ENCODE data around the gene PGGHG. TPM values are rescaled to one million over a fixed set of nuclear protein-coding genes. Genes with fewer than 3 reads are reported as not detected.

Gene PGGHG
- total and polyA plus RNA-seq, 7 donors = 1.6 to 68.0 (median 13.0) TPM

DNA sequence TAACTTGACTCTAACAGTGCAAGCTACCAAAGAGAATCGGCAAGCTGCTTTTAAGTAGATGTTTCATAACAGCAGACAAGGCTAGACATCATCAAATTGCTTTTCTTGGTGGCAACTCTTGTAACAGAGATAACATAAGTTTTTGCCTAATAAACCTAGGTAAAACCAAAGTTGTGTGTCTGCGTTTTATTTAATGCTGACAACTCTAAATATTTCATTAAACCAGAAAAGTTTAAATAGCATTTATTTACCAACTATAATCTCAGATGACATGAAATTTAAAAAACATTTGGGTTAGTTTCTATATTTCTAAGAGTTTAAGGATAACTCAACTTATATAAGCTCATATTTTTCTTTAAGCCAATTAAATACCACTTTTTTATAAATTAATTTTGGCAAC, 51.0 kb downstream of the PGGHG start:
- intact Hi-C loops (cut with DNase I) = no loop called here
- TF ChIP-seq, protein P1, sequence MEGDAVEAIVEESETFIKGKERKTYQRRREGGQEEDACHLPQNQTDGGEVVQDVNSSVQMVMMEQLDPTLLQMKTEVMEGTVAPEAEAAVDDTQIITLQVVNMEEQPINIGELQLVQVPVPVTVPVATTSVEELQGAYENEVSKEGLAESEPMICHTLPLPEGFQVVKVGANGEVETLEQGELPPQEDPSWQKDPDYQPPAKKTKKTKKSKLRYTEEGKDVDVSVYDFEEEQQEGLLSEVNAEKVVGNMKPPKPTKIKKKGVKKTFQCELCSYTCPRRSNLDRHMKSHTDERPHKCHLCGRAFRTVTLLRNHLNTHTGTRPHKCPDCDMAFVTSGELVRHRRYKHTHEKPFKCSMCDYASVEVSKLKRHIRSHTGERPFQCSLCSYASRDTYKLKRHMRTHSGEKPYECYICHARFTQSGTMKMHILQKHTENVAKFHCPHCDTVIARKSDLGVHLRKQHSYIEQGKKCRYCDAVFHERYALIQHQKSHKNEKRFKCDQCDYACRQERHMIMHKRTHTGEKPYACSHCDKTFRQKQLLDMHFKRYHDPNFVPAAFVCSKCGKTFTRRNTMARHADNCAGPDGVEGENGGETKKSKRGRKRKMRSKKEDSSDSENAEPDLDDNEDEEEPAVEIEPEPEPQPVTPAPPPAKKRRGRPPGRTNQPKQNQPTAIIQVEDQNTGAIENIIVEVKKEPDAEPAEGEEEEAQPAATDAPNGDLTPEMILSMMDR (IDR thresholded peaks at IDR 0.05) = no peak
- TF ChIP-seq POLR2AphosphoS5 (IDR thresholded peaks at IDR 0.05) (no peak), EP300 (IDR thresholded peaks at IDR 0.05) (no peak), POLR2A (IDR thresholded peaks at IDR 0.05) (no peak)
- Histone ChIP-seq H3K4me3 (no peak overlapping the region), H3K27ac (no peak overlapping the region), H3K36me3 (no peaks in the 10 kb centered on the region), H3K4me1 (peaks cover 0 to 15% (median 7%) of the 10 kb centered on the region in 4 donors), H3K27me3 (no peaks in the 10 kb centered on the region), H3K9me3 (no peaks in the 10 kb centered on the region)
- 92 to 95% methylated on average over 2 of the region's 2 CpGs for WGBS, 2 donors
- DNase-seq = no peak

DNA sequence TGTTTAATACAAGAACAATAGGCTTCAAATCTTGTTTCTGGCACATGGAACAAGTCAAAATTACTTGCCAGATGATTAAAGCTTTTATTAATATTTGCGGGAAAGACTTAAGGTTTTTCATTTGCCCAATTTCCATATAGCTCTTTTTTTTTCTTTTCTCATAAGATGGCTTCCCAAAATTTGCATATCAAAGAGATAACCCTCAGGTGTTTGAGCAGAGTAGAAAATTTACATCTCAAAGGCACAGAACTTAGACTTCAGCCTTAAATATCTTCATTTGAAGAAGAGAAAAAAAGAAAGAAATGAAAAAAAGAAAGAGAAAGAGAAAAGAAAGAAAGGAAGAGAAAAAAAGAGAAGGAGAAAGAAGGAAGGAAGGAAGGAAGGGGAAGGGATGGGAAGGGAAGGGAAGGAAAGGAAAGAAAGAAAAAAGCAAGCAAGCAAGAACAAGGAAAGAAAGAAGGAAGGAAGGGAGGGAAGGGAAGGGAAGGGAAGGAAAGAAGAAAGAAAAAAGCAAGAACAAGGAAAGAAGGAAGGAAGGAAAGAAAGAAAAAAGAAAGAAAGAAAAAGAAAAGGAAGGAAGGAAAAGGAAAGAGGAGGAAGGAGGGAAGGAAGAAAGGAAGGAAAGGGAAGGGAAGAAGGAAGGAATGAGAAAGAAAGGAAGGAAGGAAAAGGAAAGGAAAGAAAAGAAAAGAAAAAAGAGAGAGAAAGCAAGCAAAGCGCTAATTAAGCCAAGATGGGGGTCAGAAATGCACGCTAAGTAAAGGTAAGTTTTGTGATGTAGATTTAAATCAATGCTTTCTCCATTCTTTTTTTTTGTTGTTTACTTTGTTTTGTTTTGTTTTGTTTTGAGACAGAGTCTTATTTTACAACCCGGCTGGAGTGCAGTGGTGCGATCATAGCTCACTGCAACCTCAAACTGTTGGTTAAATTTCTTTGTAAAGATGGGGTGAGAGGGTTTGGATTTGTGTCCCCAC, 51.9 kb downstream of the PGGHG start:
- Histone ChIP-seq H3K9me3 (no peaks in the 10 kb centered on the region), H3K27me3 (no peaks in the 10 kb centered on the region), H3K4me1 (peaks cover 0 to 10% (median 5%) of the 10 kb centered on the region in 4 donors), H3K4me3 (no peak overlapping the region), H3K27ac (no peak overlapping the region), H3K36me3 (no peaks in the 10 kb centered on the region)
- TF ChIP-seq POLR2AphosphoS5 (IDR thresholded peaks at IDR 0.05) = no peak
- TF ChIP-seq, protein P1 (IDR thresholded peaks at IDR 0.05) = no peak
- TF ChIP-seq EP300 (IDR thresholded peaks at IDR 0.05) = no peak
- no peak for TF ChIP-seq POLR2A (IDR thresholded peaks at IDR 0.05)
- 88 to 91% methylated on average over 4 to 5 of the region's 5 CpGs for WGBS, 2 donors
- DNase-seq = no peak
- intact Hi-C loops (cut with DNase I) = no loop called here

DNA sequence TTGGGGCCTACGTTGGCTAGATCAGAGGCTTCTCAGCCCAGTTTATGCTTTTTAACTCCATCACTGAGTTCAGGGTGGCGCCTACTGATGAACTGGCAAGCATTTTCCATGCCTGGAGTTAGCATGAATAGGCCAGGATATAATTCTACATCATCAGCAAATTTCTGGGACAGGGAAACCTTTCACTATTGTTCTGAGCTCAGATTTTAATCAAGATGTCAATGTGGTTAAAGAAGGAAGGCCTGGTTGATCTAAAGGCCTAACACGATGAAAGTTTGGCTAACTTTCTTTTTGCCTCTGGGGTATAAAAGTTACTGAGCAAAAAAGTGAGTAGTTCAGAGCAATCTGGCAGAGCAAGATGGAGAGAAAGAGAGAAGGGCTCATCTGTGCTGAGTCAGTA, 53.4 kb downstream of the PGGHG start:
- Histone ChIP-seq H3K4me1 (no peaks in the 10 kb centered on the region), H3K9me3 (no peaks in the 10 kb centered on the region), H3K36me3 (no peaks in the 10 kb centered on the region), H3K27me3 (no peaks in the 10 kb centered on the region), H3K4me3 (no peak overlapping the region), H3K27ac (peak overlapping the region in 1 of 4 donors; percentile 29)
- intact Hi-C loops (cut with DNase I) = no loop called here
- DNase-seq = peak; percentile 10
- TF ChIP-seq POLR2AphosphoS5 (IDR thresholded peaks at IDR 0.05) = no peak
- TF ChIP-seq, protein P1 (IDR thresholded peaks at IDR 0.05) = no peak
- TF ChIP-seq EP300 (IDR thresholded peaks at IDR 0.05) = no peak
- no peak for TF ChIP-seq POLR2A (IDR thresholded peaks at IDR 0.05)
- 75 to 87% methylated on average over 3 of the region's 3 CpGs for WGBS, 2 donors

DNA sequence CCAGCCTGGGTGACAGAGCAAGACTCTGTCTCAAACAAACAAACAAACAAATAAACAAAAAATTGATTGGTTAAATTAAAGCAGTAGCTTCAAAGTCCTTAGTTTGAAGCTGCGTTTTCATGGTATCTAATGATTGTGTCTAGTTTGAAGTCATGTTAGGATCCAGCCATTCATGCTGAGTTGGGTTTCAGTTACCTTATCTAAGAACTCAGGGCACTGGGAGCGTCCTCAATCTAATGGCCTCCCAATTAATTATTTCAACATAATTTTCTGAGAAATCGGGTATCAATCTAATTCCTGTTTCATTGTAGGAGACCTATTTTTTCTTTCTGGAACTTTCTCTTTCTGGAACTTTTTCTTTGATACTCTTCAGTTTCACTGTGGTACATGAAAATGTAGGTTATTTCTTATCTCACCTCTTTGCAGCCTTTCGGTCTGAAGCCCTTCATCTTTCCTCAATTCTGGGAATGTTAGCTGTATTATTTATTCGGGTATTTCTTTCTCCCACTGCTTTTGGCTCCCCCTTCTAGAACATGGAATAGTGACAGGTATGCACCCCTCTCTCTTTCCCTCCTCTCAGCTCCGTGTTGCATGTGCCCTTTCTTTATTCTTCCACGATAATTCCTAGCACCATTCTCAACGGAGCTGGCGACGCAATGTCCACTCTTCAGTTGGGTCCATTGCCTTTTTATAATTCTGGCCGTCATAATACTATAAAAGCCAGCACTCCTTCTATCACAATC, 56.1 kb downstream of the PGGHG start:
- Histone ChIP-seq H3K4me3 (no peak overlapping the region), H3K4me1 (no peaks in the 10 kb centered on the region), H3K27ac (no peak overlapping the region), H3K36me3 (no peaks in the 10 kb centered on the region), H3K27me3 (no peaks in the 10 kb centered on the region), H3K9me3 (no peaks in the 10 kb centered on the region)
- 91 to 96% methylated on average over 11 of the region's 11 CpGs for WGBS, 2 donors
- intact Hi-C loops (cut with DNase I) = no loop called here
- peak; percentile 3 for DNase-seq
- no peak for TF ChIP-seq POLR2AphosphoS5 (IDR thresholded peaks at IDR 0.05)
- TF ChIP-seq EP300 (IDR thresholded peaks at IDR 0.05) = no peak

Small RNA genes within 50 kb of the gene (small RNA-seq; reads per million reads assigned to genes)
- gene AC136475.6 = 0 reads per million in 3 donors

Other genes with a start within 250 kb of the PGGHG start
- gene SCGB1C1, start 96.0 kb upstream of the PGGHG start, total RNA-seq = not detected
- not detected for gene SCGB1C1, start 96.0 kb upstream of the PGGHG start, polyA plus RNA-seq
- 10 to 100 TPM; 22.8 to 29.6 (median 23.8) TPM for gene BET1L, start 81.7 kb upstream of the PGGHG start, total RNA-seq
- gene BET1L, start 81.7 kb upstream of the PGGHG start, polyA plus RNA-seq = 10 to 100 TPM; 33.8 to 48.1 (median 39.0) TPM
- gene RIC8A, start 81.4 kb upstream of the PGGHG start, total RNA-seq = 100 to 1,000 TPM in 1 of 4 donors, 10 to 100 TPM in 3; 73.7 to 103 (median 86.8) TPM
- 10 to 100 TPM; 39.6 to 69.1 (median 47.9) TPM for gene RIC8A, start 81.4 kb upstream of the PGGHG start, polyA plus RNA-seq
- gene SIRT3, start 52.8 kb upstream of the PGGHG start, total RNA-seq = 10 to 100 TPM in 3 of 4 donors, 1 to 10 TPM in 1; 6.4 to 12.5 (median 11.5) TPM
- 10 to 100 TPM in 2 of 3 donors, 1 to 10 TPM in 1; 9.6 to 21.0 (median 12.5) TPM for gene SIRT3, start 52.8 kb upstream of the PGGHG start, polyA plus RNA-seq
- gene PSMD13, start 52.1 kb upstream of the PGGHG start, total RNA-seq = 100 to 1,000 TPM in 2 of 4 donors, 10 to 100 TPM in 2; 86.2 to 118 (median 99.3) TPM
- 100 to 1,000 TPM; 111 to 180 (median 138) TPM for gene PSMD13, start 52.1 kb upstream of the PGGHG start, polyA plus RNA-seq
- gene NLRP6, start 10.7 kb upstream of the PGGHG start, total RNA-seq = 1 to 10 TPM in 2 of 4 donors, under 1 TPM in 1, not detected in 1; 0.33 to 2.5 (median 1.6) TPM
- gene NLRP6, start 10.7 kb upstream of the PGGHG start, polyA plus RNA-seq = 1 to 10 TPM in 1 of 3 donors, not detected in 2; 3.3 TPM
- not detected for gene IFITM5, start 10.4 kb downstream of the PGGHG start, total RNA-seq
- not detected for gene IFITM5, start 10.4 kb downstream of the PGGHG start, polyA plus RNA-seq
- gene IFITM2, start 18.7 kb downstream of the PGGHG start, total RNA-seq = 100 to 1,000 TPM in 3 of 4 donors, 10 to 100 TPM in 1; 79.8 to 187 (median 141) TPM
- 100 to 1,000 TPM in 2 of 3 donors, 10 to 100 TPM in 1; 73.3 to 461 (median 164) TPM for gene IFITM2, start 18.7 kb downstream of the PGGHG start, polyA plus RNA-seq
- gene IFITM1, start 24.9 kb downstream of the PGGHG start, total RNA-seq = 10 to 100 TPM; 82.4 to 94.2 (median 92.6) TPM
- 100 to 1,000 TPM in 1 of 3 donors, 10 to 100 TPM in 2; 41.2 to 580 (median 58.9) TPM for gene IFITM1, start 24.9 kb downstream of the PGGHG start, polyA plus RNA-seq
- gene IFITM3, start 31.7 kb downstream of the PGGHG start, total RNA-seq = 100 to 1,000 TPM; 278 to 463 (median 291) TPM
- gene IFITM3, start 31.7 kb downstream of the PGGHG start, polyA plus RNA-seq = 1,000 to 10,000 TPM in 1 of 3 donors, 100 to 1,000 TPM in 2; 116 to 1,104 (median 383) TPM
- gene B4GALNT4, start 80.4 kb downstream of the PGGHG start, total RNA-seq = 1 to 10 TPM; 1.4 to 9.1 (median 2.7) TPM
- 1 to 10 TPM in 2 of 3 donors, not detected in 1; 7.6 to 7.8 TPM for gene B4GALNT4, start 80.4 kb downstream of the PGGHG start, polyA plus RNA-seq
- under 1 TPM in 2 of 4 donors, not detected in 2; 0.27 to 0.71 TPM for gene PKP3, start 105.1 kb downstream of the PGGHG start, total RNA-seq
- 100 to 1,000 TPM in 1 of 3 donors, 10 to 100 TPM in 2; 57.1 to 140 (median 86.7) TPM for gene PKP3, start 105.1 kb downstream of the PGGHG start, polyA plus RNA-seq
- gene SIGIRR, start 125.9 kb downstream of the PGGHG start, total RNA-seq = 10 to 100 TPM; 51.0 to 70.9 (median 53.1) TPM
- 100 to 1,000 TPM in 1 of 3 donors, 10 to 100 TPM in 2; 46.8 to 122 (median 50.2) TPM for gene SIGIRR, start 125.9 kb downstream of the PGGHG start, polyA plus RNA-seq
- 1 to 10 TPM in 1 of 4 donors, under 1 TPM in 3; 0.14 to 2.5 (median 0.26) TPM for gene ANO9, start 152.9 kb downstream of the PGGHG start, total RNA-seq
- 100 to 1,000 TPM in 1 of 3 donors, 1 to 10 TPM in 2; 4.2 to 123 (median 6.5) TPM for gene ANO9, start 152.9 kb downstream of the PGGHG start, polyA plus RNA-seq
- 10 to 100 TPM; 30.1 to 76.2 (median 44.6) TPM for gene PTDSS2, start 161.2 kb downstream of the PGGHG start, total RNA-seq
- 10 to 100 TPM in 1 of 3 donors, 1 to 10 TPM in 2; 4.8 to 29.0 (median 6.5) TPM for gene PTDSS2, start 161.2 kb downstream of the PGGHG start, polyA plus RNA-seq
- 100 to 1,000 TPM; 150 to 210 (median 160) TPM for gene RNH1, start 218.1 kb downstream of the PGGHG start, total RNA-seq
- gene RNH1, start 218.1 kb downstream of the PGGHG start, polyA plus RNA-seq = 100 to 1,000 TPM; 101 to 126 (median 108) TPM
- gene HRAS, start 246.4 kb downstream of the PGGHG start, total RNA-seq = 10 to 100 TPM; 27.8 to 59.3 (median 32.8) TPM
- 10 to 100 TPM; 44.6 to 76.1 (median 66.1) TPM for gene HRAS, start 246.4 kb downstream of the PGGHG start, polyA plus RNA-seq
- gene LRRC56, start 248.4 kb downstream of the PGGHG start, total RNA-seq = under 1 TPM in 1 of 4 donors, not detected in 3; 0.14 TPM
- gene LRRC56, start 248.4 kb downstream of the PGGHG start, polyA plus RNA-seq = 1 to 10 TPM; 2.4 to 5.9 (median 5.8) TPM

Data from sigmoid colon (tissue), 7 donors.